Heart left ventricle (tissue), 16 donors: ENCODE measurements around the gene ZNF536. TPM values are rescaled to one million over a fixed set of nuclear protein-coding genes. Genes with fewer than 3 reads are reported as not detected.

ENCODE experiments used
- ATAC-seq, 4 donors: fragments of 200-7000 bp; cut with Tn5 transposase; one replicate each; pipeline ENCODE4 v1.9.1; 2020 to 2022; ENCODE audit warnings: moderate library complexity in 4 of 4, mild to moderate bottlenecking in 3 of 4, moderate number of reproducible peaks in 1 of 4
- DNase-seq, 5 donors: peaks; one replicate each; pipeline ENCODE4 v3.0.0-alpha.2; 2020
- H3K27ac ChIP-seq, 12 donors: fragments of 200-600 bp; sonication (generic) in 4 of 12; one replicate each; pipeline versions ENCODE4 v1.5.0 to v1.8.0; 2016 to 2022; ENCODE audit warnings: mild to moderate bottlenecking in 2 of 12
- H3K27me3 ChIP-seq, 9 donors: fragments of 200-600 bp; sonication (generic) in 2 of 9; one replicate each; pipeline versions ENCODE4 v1.5.1 to v1.8.0; 2016 to 2022; ENCODE audit warnings: mild to moderate bottlenecking in 3 of 9
- H3K36me3 ChIP-seq, 9 donors: fragments of 200-600 bp; sonication (generic) in 2 of 9; one replicate each; pipeline versions ENCODE4 v1.5.0 to v1.8.0; 2018 to 2022; ENCODE audit warnings: mild to moderate bottlenecking in 2 of 9
- H3K4me1 ChIP-seq, 12 donors: fragments of 200-600 bp; sonication (generic) in 4 of 12; one replicate each; pipeline versions ENCODE4 v1.5.0 to v1.8.0; 2016 to 2022; ENCODE audit warnings: mild to moderate bottlenecking in 3 of 12
- H3K4me3 ChIP-seq, 12 donors: fragments of 200-600 bp; sonication (generic) in 4 of 12; one replicate each; pipeline versions ENCODE4 v1.5.0 to v1.8.0; 2017 to 2022; ENCODE audit warnings: mild to moderate bottlenecking in 9 of 12, moderate library complexity in 4 of 12
- H3K9me3 ChIP-seq, 12 donors: fragments of 200-600 bp; sonication (generic) in 4 of 12; one replicate each; pipeline versions ENCODE4 v1.5.0 to v1.8.0; 2016 to 2022; ENCODE audit warnings: mild to moderate bottlenecking in 1 of 12
- POLR2A ChIP-seq, 2 donors: fragments of 450-650 bp; IDR thresholded peaks; one replicate each; pipeline ENCODE4 v1.6.1; 2017; ENCODE audit warnings: antibody characterized with exemption in 2 of 2, mild to moderate bottlenecking in 2 of 2, moderate library complexity in 2 of 2
- WGBS, 4 donors: extraction: QIAGEN DNeasy Blood & Tissue Kit in 2 of 4; methylation state at CpG; one replicate each; pipeline versions ENCODE4 v1.1.5 to v1.1.7; 2013 to 2018; 5-methylcytosine and 5-hydroxymethylcytosine counted together
- intact Hi-C, 10 donors: fragments of 100-400 bp; cut with DNase I; formaldehyde crosslinking; loops; one replicate each; pipeline versions ENCODE4 v1.11.1 to v1.14.2; 2022
- polyA plus RNA-seq, 2 donors: library from polyadenylated mRNA; stranded (reverse); fragments of 200-250 nt; gene quantifications; one replicate each; pipeline ENCODE4 v1.2.3, GENCODE V29; 2013
- total RNA-seq, 9 donors: library from RNA; depleted of rRNA in 2 of 9; stranded (reverse); fragments of >200 nt in 2 of 9; fragmentation: NEBNext Ultra II Directional in 3 of 9; extraction: Animal tissue kit (Norgen Biotek cat#: 25700) in 3 of 9; gene quantifications; one replicate each; pipeline versions ENCODE4 v1.1.0 to v1.2.4, GENCODE V29; 2016 to 2023
- TF ChIP-seq, protein P1 (sequence below), 12 donors: fragments of 200-600 bp; sonication (generic) in 4 of 12; IDR thresholded peaks; one replicate each; pipeline versions ENCODE4 v1.5.0 to v1.8.0; 2018 to 2022; ENCODE audit warnings: antibody characterized with exemption in 12 of 12, mild to moderate bottlenecking in 5 of 12
- donor health status: ischemic (EF 13 %, LVEDD 7.1; RV severe dilation, severe dysfunction).
- donor health status: healthy with polysubstance abuse.
- donor health status: DM: no; HTN: yes; CAD: no.
- donor health status: DM: no; HTN: no; CAD: no.
- donor health status: ischemic (EF 25% LVEDD 6.9; RV normal size, moderate dysfunction).
- donor health status: ischemic (EF 25% LVEDD 5.7; RV mildly dilated, moderate dysfunction).
- donor health status: healthy.
- donor health status: DM: yes; HTN: yes; CAD: no.
- donor health status: ischemic (EF 35%, LVEDD 5.7; RV mildly dilated, moderate dysfunction).
- donor health status: nonischemic (EF 11% LVEDD 7.7; RV severe dilation, severe dysfunction).
- donor health status: DM: yes; HTN: yes; CAD: no.
- donor health status: PGD.
- donor health status: ischemic (EF 29% LVEDD 5.4; RV normal size, mild dysfunction).
- donor health status: nonischemic (EF 23%, LVEDD 6.1; RV moderate dilation, normal function).

The ZNF536 gene
- total and polyA plus RNA-seq, 11 donors = 0.17 to 10.1 (median 2.0) TPM

DNA sequence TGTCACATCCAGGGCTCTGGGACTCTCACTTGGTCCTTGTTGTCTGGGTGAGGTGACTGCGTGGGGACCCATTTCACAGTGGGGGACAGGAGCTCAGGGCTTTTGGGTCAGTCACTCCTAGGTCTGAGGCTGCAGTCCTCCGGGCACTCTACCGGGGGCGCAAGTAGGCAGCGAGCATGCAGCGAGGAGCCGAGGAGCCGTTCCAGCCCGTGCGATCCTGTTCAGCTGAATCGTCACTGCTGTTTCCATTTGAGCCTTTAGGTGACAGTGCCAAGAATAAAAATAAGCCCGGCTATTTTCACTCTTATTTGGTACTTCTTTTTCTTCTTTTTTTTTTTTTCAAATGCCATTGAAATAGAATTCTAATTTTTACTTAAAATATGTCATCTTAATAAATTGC, 126.5 kb downstream of the ZNF536 start:
- TF ChIP-seq, protein P1, sequence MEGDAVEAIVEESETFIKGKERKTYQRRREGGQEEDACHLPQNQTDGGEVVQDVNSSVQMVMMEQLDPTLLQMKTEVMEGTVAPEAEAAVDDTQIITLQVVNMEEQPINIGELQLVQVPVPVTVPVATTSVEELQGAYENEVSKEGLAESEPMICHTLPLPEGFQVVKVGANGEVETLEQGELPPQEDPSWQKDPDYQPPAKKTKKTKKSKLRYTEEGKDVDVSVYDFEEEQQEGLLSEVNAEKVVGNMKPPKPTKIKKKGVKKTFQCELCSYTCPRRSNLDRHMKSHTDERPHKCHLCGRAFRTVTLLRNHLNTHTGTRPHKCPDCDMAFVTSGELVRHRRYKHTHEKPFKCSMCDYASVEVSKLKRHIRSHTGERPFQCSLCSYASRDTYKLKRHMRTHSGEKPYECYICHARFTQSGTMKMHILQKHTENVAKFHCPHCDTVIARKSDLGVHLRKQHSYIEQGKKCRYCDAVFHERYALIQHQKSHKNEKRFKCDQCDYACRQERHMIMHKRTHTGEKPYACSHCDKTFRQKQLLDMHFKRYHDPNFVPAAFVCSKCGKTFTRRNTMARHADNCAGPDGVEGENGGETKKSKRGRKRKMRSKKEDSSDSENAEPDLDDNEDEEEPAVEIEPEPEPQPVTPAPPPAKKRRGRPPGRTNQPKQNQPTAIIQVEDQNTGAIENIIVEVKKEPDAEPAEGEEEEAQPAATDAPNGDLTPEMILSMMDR (IDR thresholded peaks at IDR 0.05) = peak in 6 of 12 donors; percentile 10 to 32 (median 16)
- no peak for TF ChIP-seq POLR2A (IDR thresholded peaks at IDR 0.05)

DNA sequence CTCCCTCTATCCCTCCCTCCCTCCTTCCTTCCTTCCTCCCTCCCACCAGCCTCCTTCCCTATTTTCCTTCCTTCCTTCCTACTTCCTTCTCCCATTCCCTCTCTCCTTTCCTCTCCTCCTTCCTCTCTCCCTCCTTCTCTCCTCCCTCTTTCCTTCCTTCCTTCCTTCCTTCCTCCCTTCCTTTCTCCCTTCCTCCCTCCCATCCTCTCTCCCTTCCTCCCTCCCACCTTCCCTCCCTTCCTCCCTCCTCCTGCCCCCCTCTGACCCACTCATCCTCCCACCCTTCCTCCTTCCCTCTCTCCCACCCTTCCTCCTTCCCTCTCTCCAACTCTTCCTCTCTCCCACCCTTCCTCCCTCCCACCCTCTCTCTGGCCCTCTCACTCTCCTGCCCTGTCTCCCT, 132.1 kb downstream of the ZNF536 start:
- TF ChIP-seq, protein P1 (IDR thresholded peaks at IDR 0.05) = no peak
- TF ChIP-seq POLR2A (IDR thresholded peaks at IDR 0.05) = no peak
- intact Hi-C loops = no loop called here
- ATAC-seq (no peak), DNase-seq (no peak)
- no peaks in the 10 kb centered on the region for H3K4me1 ChIP-seq
- H3K27me3 ChIP-seq = peaks cover 0 to 9% (median 0%) of the 10 kb centered on the region in 9 donors
- no peak overlapping the region for H3K4me3 ChIP-seq
- H3K9me3 ChIP-seq = no peaks in the 10 kb centered on the region
- no peak overlapping the region for H3K27ac ChIP-seq
- H3K36me3 ChIP-seq = no peaks in the 10 kb centered on the region

More for the DNA sequence above, 126.5 kb downstream of the ZNF536 start:
- peaks cover 0 to 4% (median 0%) of the 10 kb centered on the region in 12 donors for H3K4me1 ChIP-seq
- H3K27me3 ChIP-seq = peaks cover 0 to 16% (median 0%) of the 10 kb centered on the region in 9 donors
- H3K9me3 ChIP-seq = no peaks in the 10 kb centered on the region
- no peak overlapping the region for H3K4me3 ChIP-seq
- intact Hi-C loops = no loop called here
- H3K27ac ChIP-seq = no peak overlapping the region
- no peaks in the 10 kb centered on the region for H3K36me3 ChIP-seq
- no peak for DNase-seq
- WGBS, 4 donors = 7 to 20% (median 16%) methylated on average over 12 of the region's 12 CpGs
- peak in 3 of 4 donors; percentile 50 to 70 (median 54) for ATAC-seq

DNA sequence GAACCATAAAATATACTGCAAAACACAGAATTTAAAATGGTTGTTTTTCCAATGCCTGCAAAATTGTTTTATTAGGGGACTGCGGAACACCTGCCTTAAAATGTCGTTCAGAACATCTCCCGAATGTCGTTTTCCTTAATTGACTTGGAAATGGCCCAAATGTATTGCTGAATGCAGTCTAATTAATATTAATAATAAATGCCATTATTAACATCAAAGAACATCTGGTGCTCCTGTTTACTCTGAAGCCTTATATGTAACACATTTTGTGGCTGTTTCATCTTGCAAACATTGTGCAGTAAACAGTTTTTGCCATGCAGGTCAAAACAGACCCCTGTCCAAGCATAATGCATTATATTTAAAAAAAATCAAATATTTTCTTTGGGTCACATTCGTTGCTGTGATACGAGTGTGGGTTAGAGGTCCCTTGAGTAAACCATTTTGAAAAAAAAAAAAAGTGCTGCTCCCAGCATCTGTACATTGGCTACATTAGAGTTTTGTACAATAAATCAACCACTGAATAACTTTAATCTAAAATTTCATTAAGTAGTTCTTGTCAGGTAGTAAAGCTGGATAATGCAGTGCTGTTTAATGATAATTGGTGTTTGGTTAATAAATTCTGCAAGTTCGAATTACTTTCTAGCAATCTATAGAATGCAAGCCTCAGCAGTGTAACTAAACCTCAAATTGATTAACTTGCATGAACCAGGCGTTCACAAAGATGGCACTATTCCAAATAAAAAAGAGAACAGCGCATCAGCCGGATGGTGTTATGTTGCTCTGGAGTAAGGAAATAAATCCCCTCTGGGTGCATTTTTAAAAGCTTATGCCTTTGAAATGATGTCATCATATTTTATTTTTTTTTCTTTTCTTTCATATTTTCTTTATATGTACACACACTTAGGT, 140.2 kb downstream of the ZNF536 start:
- H3K4me1 ChIP-seq = no peaks in the 10 kb centered on the region
- H3K27ac ChIP-seq = no peak overlapping the region
- no peaks in the 10 kb centered on the region for H3K9me3 ChIP-seq
- no peak overlapping the region for H3K4me3 ChIP-seq
- no peaks in the 10 kb centered on the region for H3K36me3 ChIP-seq
- no peak for ATAC-seq
- intact Hi-C loops = no loop called here
- H3K27me3 ChIP-seq = peaks cover 0 to 18% (median 0%) of the 10 kb centered on the region in 9 donors
- 51 to 65% (median 53%) methylated on average over 10 of the region's 10 CpGs for WGBS, 4 donors
- no peak for DNase-seq
- TF ChIP-seq, protein P1 (IDR thresholded peaks at IDR 0.05) = no peak
- no peak for TF ChIP-seq POLR2A (IDR thresholded peaks at IDR 0.05)

DNA sequence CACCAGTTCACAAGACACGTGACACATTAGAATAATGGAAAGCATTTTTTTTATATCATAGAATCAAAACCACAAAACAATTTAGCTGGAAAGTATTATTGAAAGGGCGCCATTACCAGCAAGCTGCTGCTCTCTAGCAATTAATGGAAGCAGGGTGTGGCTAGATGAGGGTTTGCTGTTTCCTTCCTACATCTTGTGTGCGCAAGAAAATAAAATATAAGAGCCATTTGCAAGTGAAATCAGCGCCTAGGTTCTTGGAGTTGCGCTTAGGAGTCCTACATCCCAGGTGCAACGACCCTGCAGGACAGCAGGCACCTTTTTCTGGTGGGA, 140.9 kb downstream of the ZNF536 start:
- intact Hi-C loops = no loop called here
- no peak for DNase-seq
- Histone ChIP-seq H3K27me3 (peaks cover 0 to 12% (median 0%) of the 10 kb centered on the region in 9 donors), H3K4me1 (no peaks in the 10 kb centered on the region), H3K27ac (no peak overlapping the region), H3K9me3 (no peaks in the 10 kb centered on the region), H3K36me3 (no peaks in the 10 kb centered on the region), H3K4me3 (no peak overlapping the region)
- TF ChIP-seq, protein P1 (IDR thresholded peaks at IDR 0.05) = no peak
- WGBS, 4 donors = 56 to 75% (median 65%) methylated on average over 6 of the region's 6 CpGs
- ATAC-seq = no peak
